HG03442 (cell line): Measurements from ENCODE around the gene ADCYAP1.

Source experiments
- ATAC-seq: cut with Tn5 transposase; IDR thresholded peaks from one replicate; pipeline ENCODE4 v1.9.1; 2021; ENCODE audit warnings: mild to moderate bottlenecking, moderate library complexity; ENCODE audit not compliant: unreplicated experiment

ADCYAP1 gene

DNA sequence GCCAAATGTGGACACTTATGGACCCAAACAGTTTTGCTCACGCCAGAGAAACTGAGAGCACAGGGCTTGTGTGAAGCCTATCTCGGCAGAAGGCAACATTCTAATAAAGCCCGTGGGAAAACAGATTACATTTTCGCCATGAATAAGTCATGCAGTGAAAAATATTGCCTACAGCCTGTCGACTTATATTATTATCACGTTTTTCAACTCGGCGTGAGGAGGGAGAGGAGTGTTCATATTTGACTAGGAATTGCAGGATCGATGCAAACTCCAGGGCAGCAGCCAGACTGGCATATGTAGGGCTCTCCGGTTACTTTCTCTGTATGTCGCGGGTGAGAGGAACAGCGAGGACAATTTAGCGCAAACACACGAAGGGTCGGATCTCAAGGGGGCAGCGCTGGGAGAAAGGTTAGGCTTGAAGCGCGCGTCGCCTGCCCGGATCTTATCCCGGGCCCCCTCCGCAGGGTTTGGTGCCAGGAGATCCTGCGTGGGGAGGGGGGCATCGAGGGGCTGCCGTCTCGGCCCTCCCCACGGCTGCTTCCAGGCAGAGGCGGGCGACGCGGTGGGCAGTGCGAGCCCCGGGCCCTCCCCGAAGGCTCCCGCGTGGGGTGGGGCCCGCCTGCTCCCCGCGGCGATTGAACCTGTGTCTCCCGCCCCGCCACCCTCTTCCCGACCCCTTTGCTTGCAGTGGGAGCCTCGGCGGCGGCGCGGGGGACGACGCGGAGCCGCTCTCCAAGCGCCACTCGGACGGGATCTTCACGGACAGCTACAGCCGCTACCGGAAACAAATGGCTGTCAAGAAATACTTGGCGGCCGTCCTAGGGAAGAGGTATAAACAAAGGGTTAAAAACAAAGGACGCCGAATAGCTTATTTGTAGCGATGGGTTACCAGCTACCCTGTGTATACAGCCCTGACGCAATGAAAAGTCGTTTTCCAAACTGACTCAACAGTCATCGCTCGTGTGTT, 4.4 kb downstream of the ADCYAP1 start:
- ATAC-seq = no peak

DNA sequence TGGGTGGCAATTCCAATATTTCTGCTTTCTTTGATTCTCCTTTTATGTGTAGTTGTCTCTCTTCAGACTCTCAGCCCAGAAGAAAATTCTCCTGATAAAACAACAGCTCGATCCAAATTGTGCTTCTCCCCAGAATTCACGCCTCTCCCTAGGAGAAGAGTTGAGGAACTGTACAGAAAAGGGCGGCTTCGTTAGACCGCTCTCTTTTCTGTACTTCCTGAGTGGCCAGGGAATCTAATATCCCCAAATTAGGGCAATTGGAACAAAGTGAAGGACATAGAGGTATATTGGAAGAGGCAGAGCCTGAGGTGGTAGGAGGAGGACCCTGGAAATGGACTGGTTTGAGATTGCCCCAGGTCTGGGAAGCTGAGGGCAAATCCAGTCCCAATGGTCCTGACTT, 5.6 kb downstream of the ADCYAP1 start:
- ATAC-seq = no peak

- no peak for ATAC-seq
Measured at GRCh38 chr18:911025-911424, 6.4 kb downstream of the ADCYAP1 start.

GRCh38 chr18:911486-911885, 6.8 kb downstream of the ADCYAP1 start:
- ATAC-seq = no peak

- ATAC-seq = no peak
Measured at GRCh38 chr18:916562-916961, 11.9 kb downstream of the ADCYAP1 start.

- ATAC-seq = no peak
Measured at GRCh38 chr18:919078-919477, 14.4 kb downstream of the ADCYAP1 start.

DNA sequence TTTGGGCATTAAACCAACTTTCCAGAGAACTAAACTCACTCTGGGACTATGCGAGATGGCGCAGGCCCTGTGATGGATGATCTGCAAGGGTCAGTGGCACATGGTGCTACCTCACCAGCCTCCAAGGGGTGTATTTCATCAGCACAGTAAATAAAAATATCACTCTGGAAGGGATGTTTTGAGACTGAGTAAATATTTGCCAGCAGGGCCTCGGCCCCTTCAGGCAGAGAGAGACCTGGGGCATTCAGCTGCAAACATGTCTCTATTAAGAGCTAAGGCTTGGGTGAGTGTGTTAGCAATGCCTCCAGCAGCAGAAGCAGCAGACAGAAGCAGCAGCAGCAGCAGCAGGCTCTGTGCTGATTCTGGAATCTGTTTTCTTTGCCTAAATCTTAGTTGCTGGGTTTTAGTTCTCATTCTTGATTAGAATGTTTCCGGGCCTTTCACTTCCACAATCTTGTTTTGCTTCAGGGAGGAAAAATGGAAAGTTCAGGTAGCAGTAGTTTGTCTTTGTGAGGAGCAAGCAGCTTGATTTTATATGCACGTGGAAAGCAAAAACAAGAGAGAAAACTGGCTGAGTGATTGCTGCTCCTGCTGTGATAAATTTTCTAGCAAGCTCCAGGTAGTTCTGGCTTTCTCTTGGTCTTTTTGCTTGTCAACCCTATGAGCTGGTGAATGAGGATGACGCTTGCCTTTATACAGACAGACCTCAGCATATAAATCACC, 18.6 kb downstream of the ADCYAP1 start:
- no peak for ATAC-seq

- no peak for ATAC-seq
Measured at GRCh38 chr18:924987-925386, 20.3 kb downstream of the ADCYAP1 start.

- no peak for ATAC-seq
Measured at GRCh38 chr18:926946-927345, 22.3 kb downstream of the ADCYAP1 start.

- no peak for ATAC-seq
Measured at GRCh38 chr18:933082-933481, 28.4 kb downstream of the ADCYAP1 start.

DNA sequence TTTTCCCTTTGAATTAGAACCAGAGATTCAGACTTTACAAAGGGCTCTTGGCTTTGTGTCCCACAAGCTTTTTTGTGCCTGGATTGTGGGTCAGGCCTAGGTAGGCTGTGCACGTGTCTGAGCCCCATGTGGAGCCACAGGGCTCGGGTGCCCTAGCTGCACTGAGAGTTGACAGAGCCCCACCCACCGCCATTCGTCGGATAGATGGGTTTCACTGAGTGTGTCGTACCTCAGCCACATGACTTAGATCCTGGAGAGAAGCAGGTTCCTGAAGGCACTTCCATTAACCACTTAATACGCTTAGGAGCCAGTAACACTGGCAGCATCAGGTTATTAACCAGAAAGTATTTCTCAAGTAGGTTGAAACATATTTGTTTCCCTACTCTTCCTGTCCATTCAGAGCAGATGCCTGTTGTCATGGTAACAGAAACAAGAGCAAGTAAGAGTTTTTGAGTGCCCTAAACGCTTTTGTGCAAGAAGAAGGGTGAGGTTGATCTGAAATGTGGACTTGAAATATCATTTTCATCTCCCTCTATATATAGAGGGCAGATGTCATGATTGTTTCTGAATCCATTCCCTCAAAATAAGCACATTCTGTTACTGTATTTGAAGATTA, 30.0 kb downstream of the ADCYAP1 start:
- ATAC-seq = no peak

GRCh38 chr18:936941-937340, 32.3 kb downstream of the ADCYAP1 start:
- no peak for ATAC-seq

- ATAC-seq = no peak
Measured at GRCh38 chr18:939166-939565, 34.5 kb downstream of the ADCYAP1 start.

- ATAC-seq = no peak
Measured at GRCh38 chr18:939958-940357, 35.3 kb downstream of the ADCYAP1 start.

GRCh38 chr18:941331-941730, 36.7 kb downstream of the ADCYAP1 start:
- ATAC-seq = no peak

DNA sequence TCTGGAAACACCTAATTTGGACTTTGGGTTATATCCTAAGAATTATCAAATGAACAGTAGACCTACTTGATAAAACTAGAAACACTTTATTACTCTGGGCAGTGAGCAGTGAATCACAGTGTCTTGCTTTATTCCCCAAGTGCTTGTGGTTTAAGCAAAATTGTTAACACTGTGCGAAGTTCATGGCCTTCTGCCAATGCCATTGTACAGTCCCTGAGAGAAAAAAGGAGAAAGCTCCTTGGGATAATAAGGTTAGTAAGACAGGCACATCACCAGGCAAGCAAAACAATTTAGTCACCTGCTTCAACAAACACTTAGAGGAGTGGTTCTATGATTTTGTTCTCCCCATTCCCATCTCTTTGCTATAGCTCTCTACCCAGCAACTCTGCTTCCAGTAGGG, 39.8 kb downstream of the ADCYAP1 start:
- no peak for ATAC-seq

DNA sequence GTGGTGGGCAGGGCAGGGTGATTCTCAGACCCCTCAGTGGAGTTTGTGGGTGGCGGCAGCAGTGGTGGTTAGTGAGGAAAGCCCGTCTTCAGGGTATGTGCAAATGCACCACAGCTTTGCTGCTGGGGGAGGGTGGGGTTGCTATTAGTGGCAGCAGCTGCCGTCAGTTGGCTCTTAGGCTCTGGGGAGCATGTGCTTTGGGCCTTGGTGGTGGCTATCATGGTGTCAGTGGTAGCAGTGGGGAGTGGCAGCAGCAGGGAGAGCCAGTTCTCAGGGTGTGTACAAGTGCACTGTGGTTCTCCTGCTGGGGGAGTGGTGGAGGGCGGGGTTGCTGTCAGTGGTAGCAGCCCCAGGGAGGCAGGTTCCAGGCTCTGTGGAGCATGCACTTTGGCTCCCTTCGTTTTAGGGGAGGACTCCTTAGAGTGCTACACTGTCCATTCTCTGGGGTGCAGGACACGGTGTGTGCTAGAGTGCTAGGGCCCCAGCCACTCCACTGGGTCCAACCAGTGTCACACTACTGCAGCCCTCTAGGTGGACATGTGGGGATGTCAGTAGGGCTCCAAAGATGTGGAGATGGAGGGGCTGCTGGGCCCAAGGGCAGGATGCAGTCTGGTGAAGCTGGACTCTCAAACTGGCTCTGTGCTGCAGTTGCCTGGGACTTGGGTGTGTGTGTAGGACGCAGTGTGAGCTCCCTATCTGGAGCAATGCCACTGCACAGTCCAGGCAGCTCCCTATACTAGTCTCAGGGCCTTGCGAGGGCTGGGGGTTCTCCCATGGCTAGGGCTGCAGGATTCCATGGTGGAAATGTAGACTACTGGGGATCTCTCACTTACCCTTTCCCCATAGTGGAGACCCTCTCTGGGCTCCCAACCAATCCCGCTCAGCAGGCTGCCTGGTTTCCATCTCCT, 45.3 kb downstream of the ADCYAP1 start:
- ATAC-seq = no peak

- no peak for ATAC-seq
Measured at GRCh38 chr18:950882-951495, 46.3 kb downstream of the ADCYAP1 start.

DNA sequence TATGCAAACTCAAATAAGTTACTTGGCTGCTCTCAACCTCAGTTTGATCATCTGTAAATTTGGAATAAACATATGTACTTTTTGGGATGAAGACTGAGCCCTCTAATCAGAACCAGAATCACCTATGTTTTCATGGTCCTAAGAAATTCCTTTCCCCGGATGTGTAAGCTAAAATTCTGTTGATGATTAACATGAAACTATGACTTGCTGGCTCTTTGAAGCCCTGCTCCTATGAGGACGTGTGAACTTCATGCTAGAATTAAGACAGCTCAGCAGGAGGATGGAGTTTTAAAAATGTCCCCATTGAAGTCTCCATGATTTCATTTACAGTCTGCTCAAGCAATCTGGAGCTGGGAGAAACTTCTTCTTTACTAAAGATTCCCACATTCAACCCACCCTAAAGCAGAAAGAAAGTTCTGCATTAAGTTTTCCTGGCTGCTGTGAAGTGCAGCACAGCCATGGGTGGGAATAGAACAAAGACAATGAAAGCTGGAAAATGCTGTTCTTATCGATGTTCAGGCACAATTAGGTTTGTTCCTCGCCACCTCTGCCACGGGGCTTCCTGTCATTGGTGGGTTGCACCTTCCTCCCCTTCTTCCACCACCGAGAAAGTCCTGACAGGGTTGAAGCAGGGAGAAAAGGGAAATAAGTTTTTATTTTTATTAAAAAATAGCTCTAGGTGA, 50.9 kb downstream of the ADCYAP1 start:
- ATAC-seq = no peak

DNA sequence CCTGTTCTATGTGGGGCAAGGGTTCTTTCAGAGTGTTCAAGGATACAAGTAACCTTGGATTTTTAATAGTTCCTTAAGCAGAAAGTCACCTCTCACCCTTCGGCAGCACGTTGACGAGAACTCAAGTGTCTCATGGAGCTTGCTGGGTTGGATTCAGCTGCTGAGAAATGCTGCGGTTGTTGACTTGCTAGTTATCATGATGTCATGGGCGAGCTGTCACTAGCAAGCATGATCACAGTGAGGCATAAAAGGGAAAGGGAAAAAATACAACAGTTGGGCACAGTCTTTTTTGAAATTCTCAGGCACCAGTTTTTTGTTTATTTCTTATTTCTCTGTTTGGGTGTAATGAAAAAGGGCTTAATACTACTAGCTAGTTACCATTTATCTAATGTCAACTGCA, 53.2 kb downstream of the ADCYAP1 start:
- no peak for ATAC-seq
